Measurements from ENCODE around the gene ZNF502. TPM values are rescaled to one million over a fixed set of nuclear protein-coding genes. Genes with fewer than 3 reads are reported as not detected.

The ZNF502 gene
- total RNA-seq, 2 experiments from 2014 or later, result not detected

DNA sequence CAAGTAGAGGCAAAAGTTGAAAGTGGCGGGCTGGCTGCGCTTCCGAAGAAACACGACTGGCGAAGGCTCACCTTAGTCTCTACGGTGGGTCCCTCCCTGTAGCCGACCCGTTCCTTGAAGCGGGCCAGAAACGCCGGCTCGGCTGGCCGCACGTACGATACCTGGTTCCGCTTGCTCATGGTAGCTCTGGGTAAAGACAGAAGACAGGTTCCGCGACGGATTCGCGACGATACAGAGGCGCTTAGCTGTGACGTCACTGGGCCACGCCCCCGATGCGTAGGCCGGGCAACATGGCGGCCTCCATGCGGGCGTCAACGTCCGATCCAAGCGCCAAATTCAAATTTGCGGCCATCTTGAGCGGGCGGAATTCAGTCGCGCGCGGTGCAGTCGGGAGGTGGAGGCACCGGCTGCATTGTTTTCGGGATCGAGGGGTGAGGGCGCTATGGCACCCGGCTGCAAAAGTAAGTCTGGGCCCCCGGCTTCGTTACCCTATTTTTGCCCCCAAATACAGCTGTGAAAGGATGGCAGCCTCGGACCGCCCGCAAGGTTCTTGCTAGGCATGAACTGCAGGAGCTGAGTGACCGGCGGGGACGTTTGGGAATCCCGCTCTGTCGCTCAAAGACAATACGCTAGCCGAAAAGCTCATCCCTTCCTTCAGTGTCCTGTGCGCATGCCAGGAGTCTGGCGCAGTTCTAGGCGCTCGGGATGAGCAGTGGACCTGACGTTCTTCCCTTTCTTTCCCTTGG is 49.1 kb downstream of the ZNF502 start, which contains the start of the genes KIAA1143 and KIF15:
KIAA1143 (minus strand) TSS at position 196 of the 746 bp plus-strand sequence; CDS start at position 179, 17 bp downstream.
KIF15 (plus strand) TSS at position 371 of the 746 bp plus-strand sequence; CDS start at position 443, 72 bp downstream.
- POLR2A ChIA-PET, result interaction anchor here (0.6 to 1.5 kb wide), 6 partner anchors 11 to 423 kb away, joined by 3 to 10 read pairs (median 4); partner anchors contain the start of gene TCAIM
- H3K4me1 ChIP-seq (ENCODE audit: insufficient read depth, low read length, poor library complexity, severe bottlenecking), result peaks cover 12% of the 10 kb centered on the region
- CTCF ChIA-PET (ENCODE audit: unreplicated experiment), result interaction anchor here (0.5 kb wide), 1 partner anchor 284 kb away, joined by 3 read pairs; the partner anchor contains the start of gene ZNF445
- peak; percentile 97 for DNase-seq (ENCODE audit: low spot score)
- H3K36me3 ChIP-seq (ENCODE audit: insufficient read depth, low read length), result peaks cover 69% of the 10 kb centered on the region
- peak within 1 kb of the TSS; percentile 60 for H2AFZ ChIP-seq (ENCODE audit: low read length)
- H3K9me2 ChIP-seq (ENCODE audit: insufficient read depth, low read length), result no peaks in the 10 kb centered on the region
- peak within 1 kb of the TSS; percentile 84 for H3K4me3 ChIP-seq (ENCODE audit: low read depth, low read length, poor library complexity, severe bottlenecking)
- no TSS peak for BruUV-seq (replicated peaks)
- intact Hi-C loops (cut with micrococcal nuclease; ENCODE audit: unreplicated experiment), result loop anchor here (1.0 to 10.0 kb wide), 6 partner anchors 32 to 1333 kb away; partner anchors contain the start of genes TCAIM, TMEM42, ZNF197 and ZNF501
- peak within 1 kb of the TSS; percentile 62 for H3K27ac ChIP-seq (ENCODE audit: low read depth, low read length, poor library complexity, severe bottlenecking)
- peaks cover 91% of the 10 kb centered on the region for H3K79me2 ChIP-seq (ENCODE audit: insufficient read depth, low read depth, low read length)
- no peaks in the 10 kb centered on the region for H4K20me1 ChIP-seq (ENCODE audit: insufficient read depth, low read length)
- peaks cover 46% of the 10 kb centered on the region for H3K9me3 ChIP-seq (ENCODE audit: low read length)
- TF ChIP-seq, protein P1, sequence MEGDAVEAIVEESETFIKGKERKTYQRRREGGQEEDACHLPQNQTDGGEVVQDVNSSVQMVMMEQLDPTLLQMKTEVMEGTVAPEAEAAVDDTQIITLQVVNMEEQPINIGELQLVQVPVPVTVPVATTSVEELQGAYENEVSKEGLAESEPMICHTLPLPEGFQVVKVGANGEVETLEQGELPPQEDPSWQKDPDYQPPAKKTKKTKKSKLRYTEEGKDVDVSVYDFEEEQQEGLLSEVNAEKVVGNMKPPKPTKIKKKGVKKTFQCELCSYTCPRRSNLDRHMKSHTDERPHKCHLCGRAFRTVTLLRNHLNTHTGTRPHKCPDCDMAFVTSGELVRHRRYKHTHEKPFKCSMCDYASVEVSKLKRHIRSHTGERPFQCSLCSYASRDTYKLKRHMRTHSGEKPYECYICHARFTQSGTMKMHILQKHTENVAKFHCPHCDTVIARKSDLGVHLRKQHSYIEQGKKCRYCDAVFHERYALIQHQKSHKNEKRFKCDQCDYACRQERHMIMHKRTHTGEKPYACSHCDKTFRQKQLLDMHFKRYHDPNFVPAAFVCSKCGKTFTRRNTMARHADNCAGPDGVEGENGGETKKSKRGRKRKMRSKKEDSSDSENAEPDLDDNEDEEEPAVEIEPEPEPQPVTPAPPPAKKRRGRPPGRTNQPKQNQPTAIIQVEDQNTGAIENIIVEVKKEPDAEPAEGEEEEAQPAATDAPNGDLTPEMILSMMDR (conservative IDR thresholded peaks at IDR 0.05; ENCODE audit: low read length), result peak; percentile 66
- TF ChIP-seq EZH2phosphoT487 (IDR thresholded peaks at IDR 0.05; ENCODE audit: borderline replicate concordance, low read depth, low read length), result no peak
- peak within 1 kb of the TSS; percentile 81 for H3K4me2 ChIP-seq (ENCODE audit: low read length)

DNA sequence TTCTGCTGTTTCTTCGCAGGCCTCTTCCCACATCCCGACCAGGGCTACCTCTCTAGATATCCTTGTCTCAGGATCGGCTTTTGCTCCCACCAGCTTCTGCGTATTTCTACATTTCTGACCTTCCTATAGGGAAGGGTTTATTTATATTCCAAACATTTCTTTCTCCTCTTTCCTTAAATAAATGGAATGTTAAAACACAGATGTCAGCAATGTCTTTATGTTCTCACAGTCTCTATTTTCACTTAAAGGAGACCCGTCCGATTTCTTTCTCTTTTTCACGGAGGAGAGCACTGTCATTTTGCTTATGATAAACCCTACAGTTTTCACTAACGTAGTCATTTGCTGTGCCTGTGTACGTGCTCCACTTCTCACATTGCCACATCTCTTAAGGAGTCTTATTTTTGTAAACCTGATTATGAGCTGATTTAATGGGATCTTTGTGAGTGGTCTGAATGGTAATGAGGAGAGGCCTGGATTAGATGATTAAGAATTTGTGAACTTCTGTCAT is 49.8 kb downstream of the ZNF502 start:
- BruUV-seq (replicated peaks), result TSS peak; percentile 83
- TF ChIP-seq, protein P1 (conservative IDR thresholded peaks at IDR 0.05; ENCODE audit: low read length), result no peak
- TF ChIP-seq EZH2phosphoT487 (IDR thresholded peaks at IDR 0.05; ENCODE audit: borderline replicate concordance, low read depth, low read length), result no peak
- DNase-seq (ENCODE audit: low spot score), result peak; percentile 18
- peak overlapping the region; percentile 81 for H3K4me2 ChIP-seq (ENCODE audit: low read length)
- intact Hi-C loops (cut with micrococcal nuclease; ENCODE audit: unreplicated experiment), result loop anchor here (2.0 to 10.0 kb wide), 3 partner anchors 135 to 1333 kb away; partner anchors contain the start of gene ZNF197
- CTCF ChIA-PET (ENCODE audit: unreplicated experiment), result no interaction called here
- no peaks in the 10 kb centered on the region for H4K20me1 ChIP-seq (ENCODE audit: insufficient read depth, low read length)
- peaks cover 89% of the 10 kb centered on the region for H3K79me2 ChIP-seq (ENCODE audit: insufficient read depth, low read depth, low read length)
- no peaks in the 10 kb centered on the region for H3K9me2 ChIP-seq (ENCODE audit: insufficient read depth, low read length)
- peaks cover 12% of the 10 kb centered on the region for H3K4me1 ChIP-seq (ENCODE audit: insufficient read depth, low read length, poor library complexity, severe bottlenecking)
- peak overlapping the region; percentile 84 for H3K4me3 ChIP-seq (ENCODE audit: low read depth, low read length, poor library complexity, severe bottlenecking)
- peaks cover 43% of the 10 kb centered on the region for H3K9me3 ChIP-seq (ENCODE audit: low read length)
- peak overlapping the region; percentile 62 for H3K27ac ChIP-seq (ENCODE audit: low read depth, low read length, poor library complexity, severe bottlenecking)
- peaks cover 68% of the 10 kb centered on the region for H3K36me3 ChIP-seq (ENCODE audit: insufficient read depth, low read length)
- POLR2A ChIA-PET, result interaction anchor here (0.6 to 1.5 kb wide), 8 partner anchors 10 to 424 kb away, joined by 3 to 10 read pairs (median 4); partner anchors contain the start of gene TCAIM
- peak overlapping the region; percentile 60 for H2AFZ ChIP-seq (ENCODE audit: low read length)

Data from OCI-LY7 (cell line).